A549 (cell line): ENCODE measurements around the gene RGS13. TPM values are rescaled to one million over a fixed set of nuclear protein-coding genes. Genes with fewer than 3 reads are reported as not detected.

ENCODE experiments used
- ATAC-seq, 2 experiments: fragments of 200-7000 bp in 1 of 2; fragments of >200 bp in 1 of 2; cut with Nextera tagmentation in 1 of 2; cut with Tn5 transposase in 1 of 2; 3 replicates each; pipeline versions ENCODE4 v1.8.0 to v1.9.1; 2018 to 2020; ENCODE audit warnings: mild to moderate bottlenecking in 1 of 2, moderate library complexity in 1 of 2
- CTCF ChIA-PET: fragments of 300-600 bp; sonication (Branson Sonifier 250); formaldehyde crosslinking; extraction: SDS; loops from one replicate; lab custom pipeline; 2021; ENCODE audit warnings: antibody characterized with exemption, inconsistent platforms; lab: Yijun Ruan, JAX
- POLR2A ChIA-PET: fragments of 350-600 bp; formaldehyde crosslinking; extraction: SDS; loops from one replicate; lab custom pipeline; 2021; ENCODE audit warnings: antibody characterized with exemption, inconsistent platforms; lab: Yijun Ruan, JAX
- DNase-seq, 2 experiments: peaks; one replicate each; pipeline versions ENCODE4 v3.0.0 to v3.0.0-alpha.2; 2011 to 2016; ENCODE audit warnings: low read depth in 1 of 2, low spot score in 1 of 2
- FAIRE-seq: peaks from 2 replicates; lab custom pipeline; 2011; peaks lifted over from hg19 to GRCh38; lab: Jason Lieb, UNC
- H3K27ac ChIP-seq, 2 experiments: fragments of >200 bp; sonication (Bioruptor Twin); formaldehyde crosslinking; 3 replicates each; pipeline ENCODE4 v1.5.1; 2016 to 2017
- H3K4me1 ChIP-seq: fragments of >200 bp; sonication (Bioruptor Twin); formaldehyde crosslinking; 3 replicates; pipeline ENCODE4 v1.6.1; 2016
- H3K4me2 ChIP-seq: fragments of >200 bp; sonication (Bioruptor Twin); formaldehyde crosslinking; 3 replicates; pipeline ENCODE4 v1.6.1; 2016
- H3K4me3 ChIP-seq: fragments of >200 bp; sonication (Bioruptor Twin); formaldehyde crosslinking; 3 replicates; pipeline ENCODE4 v1.5.1; 2016
- H3K9me3 ChIP-seq: fragments of >200 bp; sonication (Bioruptor Twin); formaldehyde crosslinking; 3 replicates; pipeline ENCODE4 v1.6.1; 2016
- BHLHE40 ChIP-seq: IDR thresholded peaks from 2 replicates; pipeline ENCODE4 v1.6.1; 2012; ENCODE audit warnings: low read depth, low read length, inconsistent platforms
- CBX8 ChIP-seq: fragments of 200-600 bp; sonication (generic); IDR thresholded peaks from 2 replicates; pipeline ENCODE4 v1.6.1; 2016
- EHF ChIP-seq: fragments of 250-450 bp; sonication (Bioruptor Pico); IDR thresholded peaks from 2 replicates; pipeline ENCODE4 v1.5.0; 2020; ENCODE audit warnings: mild to moderate bottlenecking
- ELK1 ChIP-seq: fragments of 150-350 bp; IDR thresholded peaks from 2 replicates; pipeline ENCODE4 v1.6.1; 2014; ENCODE audit warnings: low read depth, mild to moderate bottlenecking, low read length
- FOSL2 ChIP-seq, 2 experiments: fragments of 450-650 bp in 1 of 2; fragments of >200 bp in 1 of 2; sonication (Bioruptor Twin) in 1 of 2; formaldehyde crosslinking; IDR thresholded peaks; 2 replicates each; pipeline versions ENCODE4 v1.5.0 to v1.6.1; 2016 to 2020; ENCODE audit warnings: mild to moderate bottlenecking in 1 of 2, moderate library complexity in 1 of 2
- FOXS1 ChIP-seq: fragments of 250-450 bp; sonication (Bioruptor Pico); IDR thresholded peaks from 2 replicates; pipeline ENCODE4 v1.5.0; 2020; ENCODE audit warnings: mild to moderate bottlenecking, moderate library complexity
- HOXB13 ChIP-seq: fragments of 250-450 bp; sonication (Bioruptor Pico); IDR thresholded peaks from 2 replicates; pipeline ENCODE4 v1.5.0; 2020; ENCODE audit warnings: low read depth, mild to moderate bottlenecking, moderate library complexity
- HOXB5 ChIP-seq: fragments of 250-450 bp; sonication (Bioruptor Pico); IDR thresholded peaks from 2 replicates; pipeline ENCODE4 v1.5.0; 2020; ENCODE audit warnings: mild to moderate bottlenecking, moderate library complexity
- JUNB ChIP-seq: fragments of >200 bp; sonication (Bioruptor Twin); formaldehyde crosslinking; IDR thresholded peaks from 2 replicates; pipeline ENCODE4 v1.6.1; 2016
- KDM1A ChIP-seq: fragments of 200-600 bp; sonication (generic); IDR thresholded peaks from 2 replicates; pipeline ENCODE4 v1.6.1; 2016; ENCODE audit warnings: low read depth, mild to moderate bottlenecking
- KDM5A ChIP-seq: fragments of 200-600 bp; sonication (generic); IDR thresholded peaks from 2 replicates; pipeline ENCODE4 v1.6.1; 2016; ENCODE audit warnings: antibody characterized with exemption, mild to moderate bottlenecking
- MAZ ChIP-seq: fragments of 150-350 bp; IDR thresholded peaks from 2 replicates; pipeline ENCODE4 v1.6.1; 2014; ENCODE audit warnings: antibody characterized with exemption, low read depth, low read length, borderline replicate concordance
- NPAS2 ChIP-seq: fragments of 250-450 bp; sonication (Bioruptor Pico); IDR thresholded peaks from 2 replicates; pipeline ENCODE4 v1.8.0; 2022; ENCODE audit warnings: mild to moderate bottlenecking, moderate library complexity, borderline replicate concordance
- PBX3 ChIP-seq: IDR thresholded peaks from 2 replicates; pipeline ENCODE4 v1.6.1; 2012
- RARB ChIP-seq: fragments of 250-450 bp; sonication (Bioruptor Pico); IDR thresholded peaks from 2 replicates; pipeline ENCODE4 v1.8.0; 2021; ENCODE audit warnings: mild to moderate bottlenecking, moderate library complexity
- REST ChIP-seq: fragments of 200-600 bp; sonication (generic); IDR thresholded peaks from 2 replicates; pipeline ENCODE4 v1.6.1; 2016; ENCODE audit warnings: antibody characterized with exemption, mild to moderate bottlenecking, moderate library complexity
- ZNF302 ChIP-seq: fragments of 250-450 bp; sonication (Bioruptor Pico); IDR thresholded peaks from 2 replicates; pipeline ENCODE4 v1.9.0; 2021; ENCODE audit warnings: inconsistent platforms, mild to moderate bottlenecking, moderate library complexity
- ZSCAN20 ChIP-seq: fragments of 250-450 bp; sonication (Bioruptor Pico); IDR thresholded peaks from 2 replicates; pipeline ENCODE4 v1.8.0; 2022; ENCODE audit warnings: mild to moderate bottlenecking, moderate library complexity
- WGBS: methylation state at CpG from one replicate; pipeline ENCODE4 v1.1.6; 2017; ENCODE audit errors: missing lambda C conversion rate; 5-methylcytosine and 5-hydroxymethylcytosine counted together
- polyA plus RNA-seq, 4 experiments: library from polyadenylated mRNA; depleted of rRNA in 3 of 4; stranded (reverse); fragments of >200 nt; fragmentation: RNase III in 1 of 4; extraction: RNeasy Plus Mini Kit Qiagen cat#74134 plus additional on column Dnase treatment in 1 of 4; gene quantifications; 2 replicates in 3 of 4; 3 replicates in 1 of 4; pipeline ENCODE4 v1.2.3, GENCODE V29; 2011 to 2017

Gene RGS13
- polyA plus RNA-seq, 2 of the 4 experiments (the other 2 are of a cell fraction), result not detected

- WGBS, result 93% methylated on average over 5 of the region's 5 CpGs
- POLR2A ChIA-PET, result no interaction called here
- no peak for FAIRE-seq
- Histone ChIP-seq H3K9me3 (no peaks in the 10 kb centered on the region), H3K27ac (peak overlapping the region; percentile 54 to 86; a peak in 5 of 6 replicates), H3K4me2 (no peak overlapping the region), H3K4me3 (no peak overlapping the region), H3K4me1 (peaks cover 40% of the 10 kb centered on the region)
- DNase-seq, result no peak
- CTCF ChIA-PET, result no interaction called here
- TF ChIP-seq HOXB13, result no peak
- no peak for TF ChIP-seq JUNB
- no peak for TF ChIP-seq HOXB5 (CRISPR knock-in tag)
- TF ChIP-seq ZSCAN20 (CRISPR knock-in tag), result no peak
- no peak for TF ChIP-seq KDM5A
- TF ChIP-seq FOSL2 (IDR thresholded peaks at IDR 0.05), result no peak
- no peak for TF ChIP-seq FOSL2 (CRISPR knock-in tag; IDR thresholded peaks at IDR 0.05)
- ATAC-seq, result no peak
Measured at GRCh38 chr1:192703283-192704206, 67.6 kb downstream of the RGS13 start.

- TF ChIP-seq KDM5A (no peak), FOXS1 (CRISPR knock-in tag) (no peak), ZSCAN20 (CRISPR knock-in tag) (no peak), MAZ (no peak), RARB (CRISPR knock-in tag) (no peak), REST (no peak), EHF (no peak), ELK1 (no peak), KDM1A (no peak), ZNF302 (CRISPR knock-in tag) (no peak), BHLHE40 (no peak), NPAS2 (CRISPR knock-in tag) (no peak)
- TF ChIP-seq, all 56 proteins: peak for 0
- DNase-seq (no peak), FAIRE-seq (no peak), ATAC-seq (no peak)
- H3K4me3 ChIP-seq, result no peak overlapping the region
- POLR2A ChIA-PET, result no interaction called here
- H3K9me3 ChIP-seq, result no peaks in the 10 kb centered on the region
- H3K4me2 ChIP-seq, result no peak overlapping the region
- peaks cover 30% of the 10 kb centered on the region for H3K4me1 ChIP-seq
- H3K27ac ChIP-seq, result peak overlapping the region in 1 of 2 experiments; percentile 55; a peak in 2 of 6 replicates
- 88% methylated on average over 2 of the region's 2 CpGs for WGBS
- CTCF ChIA-PET, result no interaction called here
Measured at GRCh38 chr1:192705510-192705909, 69.6 kb downstream of the RGS13 start.

- Histone ChIP-seq H3K4me3 (no peak overlapping the region), H3K27ac (no peak overlapping the region), H3K4me2 (no peak overlapping the region), H3K4me1 (peaks cover 16% of the 10 kb centered on the region), H3K9me3 (no peaks in the 10 kb centered on the region)
- TF ChIP-seq PBX3 (no peak), CBX8 (no peak)
- ChIA-PET CTCF (no interaction called here), POLR2A (no interaction called here)
- WGBS, result 91% methylated on average over 2 of the region's 2 CpGs
- ATAC-seq, result no peak
- FAIRE-seq, result no peak
- no peak for DNase-seq
Measured at GRCh38 chr1:192706936-192707335, 71.0 kb downstream of the RGS13 start.
